Measurements from ENCODE around the gene TOB2.

Gene TOB2

DNA sequence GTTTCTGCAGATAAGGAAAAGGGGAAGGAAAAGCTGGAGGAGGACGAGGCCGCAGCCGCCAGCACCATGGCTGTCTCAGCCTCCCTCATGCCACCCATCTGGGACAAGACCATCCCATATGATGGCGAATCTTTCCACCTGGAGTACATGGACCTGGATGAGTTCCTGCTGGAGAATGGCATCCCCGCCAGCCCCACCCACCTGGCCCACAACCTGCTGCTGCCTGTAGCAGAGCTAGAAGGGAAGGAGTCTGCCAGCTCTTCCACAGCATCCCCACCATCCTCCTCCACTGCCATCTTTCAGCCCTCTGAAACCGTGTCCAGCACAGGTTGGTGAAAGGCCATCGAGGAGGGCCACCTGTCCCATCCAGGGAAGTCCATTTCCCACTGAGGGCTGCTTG lies 59.3 kb downstream of the TOB2 start:
- no peak for DNase-seq (ENCODE audit: low read depth in 2 of 3, low spot score in 2 of 3)

DNA sequence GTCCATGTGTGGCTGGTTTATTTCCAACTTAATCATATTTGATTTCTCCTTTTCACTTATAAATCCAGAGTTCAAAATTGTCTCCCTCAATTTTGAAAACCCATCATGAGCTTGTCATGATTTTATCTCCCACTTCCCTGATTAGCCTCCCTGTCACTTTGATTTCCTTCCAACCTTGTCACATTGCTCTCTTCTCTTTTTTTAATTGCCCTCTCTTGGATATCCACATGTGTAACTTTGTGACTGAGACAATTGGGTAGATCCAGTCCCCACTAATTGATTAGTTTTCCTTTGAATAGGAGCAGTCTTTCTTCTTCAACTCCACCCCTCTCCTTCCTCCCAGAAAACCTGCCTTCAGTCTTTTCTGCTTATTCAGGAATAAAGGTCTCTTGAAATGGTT lies 62.5 kb downstream of the TOB2 start:
- no peak for DNase-seq (ENCODE audit: low read depth in 2 of 3, low spot score in 2 of 3)

Data from activated CD8-positive, alpha-beta memory T cell treated with anti-CD3 and anti-CD28 coated beads for 48 hours (primary cell).